Myocyte (in vitro differentiated cells): ENCODE data around the gene LDLRAP1. TPM values are rescaled to one million over a fixed set of nuclear protein-coding genes. Genes with fewer than 3 reads are reported as not detected.
"Not testable (repeated sequence)": the region's sequence is repeated elsewhere in the genome, so short reads cannot be mapped to it uniquely, and the experiment has no call there.

Experiments
- DNase-seq: peaks from one replicate; pipeline ENCODE4 v3.0.0-alpha.2; 2012; ENCODE audit warnings: low read depth
- total RNA-seq: library from RNA; depleted of rRNA; stranded (reverse); fragments of >200 nt; gene quantifications from 2 replicates; pipeline ENCODE4 v1.2.3, GENCODE V29; 2014

The LDLRAP1 gene
- total RNA-seq, 1 donor from 2014 or later, result 13.8 TPM

GRCh38 chr1:25599969-25600610 lies 56.7 kb downstream of the LDLRAP1 start:
- DNase-seq, result no peak

- DNase-seq, result not testable (repeated sequence)
Measured at GRCh38 chr1:25600971-25601699, 57.7 kb downstream of the LDLRAP1 start.

DNA sequence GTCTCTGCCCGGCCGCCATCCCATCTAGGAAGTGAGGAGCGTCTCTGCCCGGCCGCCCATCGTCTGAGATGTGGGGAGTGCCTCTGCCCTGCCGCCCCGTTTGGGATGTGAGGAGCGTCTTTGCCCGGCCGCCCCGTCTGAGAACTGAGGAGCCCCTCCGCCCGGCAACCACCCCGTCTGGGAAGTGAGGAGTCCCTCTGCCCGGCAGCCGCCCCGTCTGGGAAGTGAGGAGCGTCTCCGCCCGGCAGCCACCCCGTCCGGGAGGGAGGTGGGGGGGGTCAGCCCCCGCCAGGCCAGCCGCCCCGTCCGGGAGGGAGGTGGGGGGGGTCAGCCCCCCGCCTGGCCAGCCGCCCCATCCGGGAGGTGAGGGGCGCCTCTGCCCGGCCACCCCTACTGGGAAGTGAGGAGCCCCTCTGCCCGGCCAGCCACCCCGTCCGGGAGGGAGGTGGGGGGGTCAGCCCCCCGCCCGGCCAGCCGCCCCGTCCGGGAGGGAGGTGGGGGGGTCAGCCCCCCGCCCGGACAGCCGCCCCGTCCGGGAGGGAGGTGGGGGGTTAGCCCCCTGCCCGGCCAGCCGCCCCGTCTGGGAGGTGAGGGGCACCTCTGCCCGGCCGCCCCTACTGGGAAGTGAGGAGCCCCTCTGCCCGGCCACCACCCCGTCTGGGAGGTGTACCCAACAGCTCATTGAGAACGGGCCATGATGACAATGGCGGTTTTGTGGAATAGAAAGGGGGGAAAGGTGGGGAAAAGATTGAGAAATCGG lies 60.6 kb downstream of the LDLRAP1 start:
- not testable (repeated sequence) for DNase-seq

GRCh38 chr1:25607123-25607522 lies 63.7 kb downstream of the LDLRAP1 start:
- DNase-seq, result no peak

- DNase-seq, result peak; percentile 91
Measured at GRCh38 chr1:25608488-25609178, 65.2 kb downstream of the LDLRAP1 start.

DNA sequence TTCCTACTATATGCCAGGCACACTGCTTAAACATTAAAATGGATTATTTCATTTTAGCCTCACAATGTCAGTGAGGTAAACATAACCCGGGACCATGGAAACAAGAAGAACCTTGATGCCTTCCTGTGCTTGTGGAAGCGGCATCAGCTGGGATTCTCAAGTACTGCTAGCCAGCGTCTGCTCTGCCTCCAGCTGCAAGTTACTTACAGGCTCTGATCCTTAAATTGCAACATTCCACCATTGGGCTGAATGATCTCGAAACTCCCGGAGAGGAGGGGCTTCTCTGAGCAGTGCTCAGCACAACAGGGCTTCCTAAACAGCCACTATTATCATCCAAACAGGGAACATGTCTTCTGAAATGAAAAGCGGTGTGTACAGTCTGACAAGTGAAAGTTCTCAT lies 66.5 kb downstream of the LDLRAP1 start:
- DNase-seq, result no peak

DNA sequence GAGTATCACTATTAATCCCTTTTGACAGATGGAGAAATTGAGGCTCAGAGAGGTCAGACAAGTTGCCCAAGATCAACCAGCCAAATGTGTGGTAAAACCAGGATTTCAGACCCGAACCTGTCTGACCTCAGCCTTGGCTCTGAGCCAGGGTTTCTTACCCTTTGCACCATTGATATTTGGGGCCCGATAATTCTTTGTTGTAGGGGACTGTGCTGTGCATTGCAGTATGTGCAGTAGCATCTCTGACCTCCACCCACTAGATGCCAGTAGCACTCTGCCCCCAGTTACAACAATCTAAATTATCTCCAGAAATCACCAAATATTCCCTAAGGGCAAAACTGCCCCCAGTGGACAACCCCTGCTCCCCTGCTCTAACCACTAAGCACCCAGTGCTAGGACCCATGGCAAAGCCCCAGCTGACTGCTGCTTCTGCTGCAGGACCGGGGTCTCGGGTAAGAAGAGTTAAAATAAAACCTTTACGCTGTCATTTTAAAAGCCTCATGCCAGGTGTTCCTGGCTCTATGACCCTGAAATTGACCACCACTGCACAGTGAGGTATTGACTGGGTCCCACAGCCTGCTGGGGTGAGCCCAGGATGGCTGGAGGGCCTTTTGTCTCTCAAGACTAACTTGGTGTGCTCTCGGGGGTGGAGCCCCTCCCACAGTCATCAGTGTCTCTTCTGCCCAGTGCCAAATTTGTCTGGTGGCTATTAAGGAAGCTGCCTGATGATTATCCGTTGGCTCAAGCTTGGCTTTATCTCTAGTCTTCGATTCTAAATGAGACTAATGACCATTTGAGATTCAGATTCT lies 67.6 kb downstream of the LDLRAP1 start:
- no peak for DNase-seq

GRCh38 chr1:25611843-25612242 lies 68.4 kb downstream of the LDLRAP1 start:
- no peak for DNase-seq

- no peak for DNase-seq
Measured at GRCh38 chr1:25612421-25612820, 69.0 kb downstream of the LDLRAP1 start.

DNA sequence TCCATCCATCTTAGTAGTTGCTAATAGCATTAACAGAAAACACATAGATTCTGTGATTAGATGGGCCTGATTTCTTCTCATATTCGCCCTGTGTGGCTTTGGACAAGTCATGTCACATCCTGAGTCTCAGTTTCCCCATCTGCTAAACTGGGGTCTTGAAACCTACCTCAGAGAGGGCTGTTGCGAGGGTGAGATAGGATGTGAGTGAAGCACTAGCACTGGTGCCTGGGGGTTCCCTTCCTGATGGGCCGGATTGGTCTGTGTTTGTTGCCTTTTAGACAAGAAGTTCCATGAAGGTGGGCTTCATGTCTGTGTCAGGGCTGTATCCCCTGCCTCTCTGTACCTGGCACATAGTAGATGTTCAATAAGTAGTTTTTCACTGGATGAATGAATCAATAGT lies 69.7 kb downstream of the LDLRAP1 start:
- DNase-seq, result no peak

GRCh38 chr1:25614501-25615171 lies 71.2 kb downstream of the LDLRAP1 start:
- DNase-seq, result no peak

GRCh38 chr1:25615172-25615541 lies 71.8 kb downstream of the LDLRAP1 start:
- peak; percentile 35 for DNase-seq

DNA sequence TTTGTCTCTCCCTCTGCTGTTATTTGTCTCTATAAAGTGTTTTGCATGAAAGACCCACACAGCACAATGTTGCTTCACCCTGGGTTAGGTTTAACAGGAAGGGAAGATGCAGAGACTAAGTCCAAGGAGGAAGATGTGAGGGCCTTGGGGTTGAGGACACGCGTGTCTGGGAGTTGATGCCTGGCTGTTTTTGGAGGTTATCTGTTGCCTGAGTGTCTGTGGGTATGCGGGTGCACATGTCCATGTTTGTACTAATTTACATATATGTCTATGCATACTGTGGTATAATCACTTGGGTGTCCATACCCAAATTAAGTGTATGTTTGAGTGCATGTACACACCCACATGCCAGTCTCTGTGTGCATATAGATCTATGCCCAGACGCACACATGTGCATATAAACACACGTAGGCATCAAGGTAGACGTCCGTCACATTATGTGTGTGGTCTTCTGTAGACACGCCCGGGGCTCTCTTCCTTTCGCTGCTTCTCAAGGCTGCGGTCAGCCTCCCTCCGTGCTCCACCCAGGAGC lies 72.2 kb downstream of the LDLRAP1 start:
- DNase-seq, result no peak

GRCh38 chr1:25616095-25616986 lies 72.9 kb downstream of the LDLRAP1 start, which contains the start of gene MAN1C1:
TSS of gene MAN1C1 (plus strand) at chr1:25616791. CDS start at chr1:25617798, 1,007 bp downstream.
- peak; percentile 90 for DNase-seq

GRCh38 chr1:25616987-25617624 lies 73.7 kb downstream of the LDLRAP1 start:
- no peak for DNase-seq

GRCh38 chr1:25617625-25618432 lies 74.4 kb downstream of the LDLRAP1 start:
- no peak for DNase-seq

DNA sequence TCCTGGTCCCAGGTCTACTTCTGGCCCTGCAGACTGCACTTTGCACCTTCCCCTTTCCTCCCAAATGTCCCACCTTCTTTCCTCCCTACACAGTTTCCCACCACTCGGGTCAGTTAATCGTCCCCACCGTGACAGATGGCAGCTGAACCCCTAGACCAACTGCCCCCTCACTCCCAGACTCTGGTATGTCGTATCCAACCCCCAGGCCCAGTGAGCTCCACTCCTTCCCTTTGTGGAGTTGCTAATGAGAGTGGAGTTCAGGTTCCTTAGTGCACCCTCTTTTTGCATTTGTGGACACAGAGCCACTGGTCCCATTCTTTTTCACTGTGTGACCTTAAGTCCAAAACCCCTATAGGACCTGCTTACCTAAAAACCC lies 75.0 kb downstream of the LDLRAP1 start:
- DNase-seq, result no peak
